HL-60 (cell line): ENCODE results near the gene RSAD2.

ENCODE experiments used
- DNase-seq, 2 experiments: peaks; one replicate each; pipeline ENCODE4 v3.0.0-alpha.2; 2010 to 2020; ENCODE audit warnings: low read depth in 1 of 2, low spot score in 1 of 2
- H3K27ac ChIP-seq: fragments of 250-450 bp; sonication (Bioruptor Pico); replicated peaks from 2 replicates; pipeline ENCODE4 v1.5.1; 2020; ENCODE audit warnings: mild to moderate bottlenecking, moderate library complexity
- H3K27me3 ChIP-seq: fragments of 250-450 bp; sonication (Bioruptor Pico); 2 replicates; pipeline ENCODE4 v1.5.1; 2021; ENCODE audit warnings: mild to moderate bottlenecking, moderate library complexity; ENCODE audit not compliant: insufficient read depth, poor library complexity, severe bottlenecking
- H3K4me3 ChIP-seq: replicated peaks from 2 replicates; pipeline ENCODE4 v1.5.1; 2011; ENCODE audit warnings: mild to moderate bottlenecking, control low read depth, low read length; ENCODE audit not compliant: insufficient read depth
- CTCF ChIP-seq: IDR thresholded peaks from one replicate; pipeline ENCODE4 v1.5.1; 2011; ENCODE audit warnings: low read length, control low read depth, inconsistent platforms; ENCODE audit not compliant: insufficient read depth
- GABPA ChIP-seq: IDR thresholded peaks from 2 replicates; pipeline ENCODE4 v1.6.1; 2012; ENCODE audit warnings: low read depth
- POLR2AphosphoS5 ChIP-seq: IDR thresholded peaks from 2 replicates; pipeline ENCODE4 v1.6.1; 2012; ENCODE audit warnings: low read depth
- REST ChIP-seq: IDR thresholded peaks from 2 replicates; pipeline ENCODE4 v1.6.1; 2012; ENCODE audit warnings: low read depth; ENCODE audit not compliant: insufficient replicate concordance
- SPI1 ChIP-seq: IDR thresholded peaks from 2 replicates; pipeline ENCODE4 v1.6.1; 2012; ENCODE audit warnings: low read depth, mild to moderate bottlenecking, borderline replicate concordance
- long read RNA-seq: library from polyadenylated mRNA; unstranded; transcript quantifications from one replicate; pipeline ENCODE4 v2.0.0, GENCODE V29; 2020

The RSAD2 gene
- long read RNA-seq, partial matches to known transcripts = 0 of 1 reads
- long read RNA-seq, other reads (novel, unspliced or antisense) = 1 of 1 reads

- H3K27ac ChIP-seq = no peak within 1 kb of the TSS
- H3K27me3 ChIP-seq = no peaks in the 10 kb centered on the region
- no peak for DNase-seq
- peak within 1 kb of the TSS; percentile 32 for H3K4me3 ChIP-seq
- TF ChIP-seq REST (no peak), SPI1 (no peak), CTCF (no peak), POLR2AphosphoS5 (no peak), GABPA (no peak)
Measured at GRCh38 chr2:6877402-6878304, at the start of gene RSAD2. RSAD2 (plus strand) TSS chr2:6877777; CDS start chr2:6877801, 24 bp downstream.

GRCh38 chr2:6828299-6828584 lies 49.3 kb upstream of the RSAD2 start:
- Histone ChIP-seq H3K27ac (no peak overlapping the region), H3K27me3 (no peaks in the 10 kb centered on the region), H3K4me3 (no peak overlapping the region)
- no peak for DNase-seq
- TF ChIP-seq GABPA (no peak), SPI1 (no peak), POLR2AphosphoS5 (no peak), REST (no peak), CTCF (no peak)

- TF ChIP-seq REST (no peak), POLR2AphosphoS5 (no peak), GABPA (no peak), SPI1 (no peak), CTCF (no peak)
- DNase-seq = no peak
- H3K27ac ChIP-seq = no peak overlapping the region
Measured at GRCh38 chr2:6831229-6831628, 46.3 kb upstream of the RSAD2 start.

More at GRCh38 chr2:6831229-6831628, 46.3 kb upstream of the RSAD2 start:
- no peaks in the 10 kb centered on the region for H3K27me3 ChIP-seq
- H3K4me3 ChIP-seq = no peak overlapping the region
